ENCODE data around the gene F5. TPM values are rescaled to one million over a fixed set of nuclear protein-coding genes. Genes with fewer than 3 reads are reported as not detected.

F5 gene
- total RNA-seq, 1 experiment from 2014 or later: 0.37 TPM

- TF ChIP-seq REST (IDR thresholded peaks at IDR 0.05; ENCODE audit: low read depth): no peak
- no peak for TF ChIP-seq EZH2 (IDR thresholded peaks at IDR 0.05)
These were observed 100.6 kb downstream of the F5 start, which contains the start of gene SLC19A2 (continued) for GRCh38 chr1:169485431-169486280.

DNA sequence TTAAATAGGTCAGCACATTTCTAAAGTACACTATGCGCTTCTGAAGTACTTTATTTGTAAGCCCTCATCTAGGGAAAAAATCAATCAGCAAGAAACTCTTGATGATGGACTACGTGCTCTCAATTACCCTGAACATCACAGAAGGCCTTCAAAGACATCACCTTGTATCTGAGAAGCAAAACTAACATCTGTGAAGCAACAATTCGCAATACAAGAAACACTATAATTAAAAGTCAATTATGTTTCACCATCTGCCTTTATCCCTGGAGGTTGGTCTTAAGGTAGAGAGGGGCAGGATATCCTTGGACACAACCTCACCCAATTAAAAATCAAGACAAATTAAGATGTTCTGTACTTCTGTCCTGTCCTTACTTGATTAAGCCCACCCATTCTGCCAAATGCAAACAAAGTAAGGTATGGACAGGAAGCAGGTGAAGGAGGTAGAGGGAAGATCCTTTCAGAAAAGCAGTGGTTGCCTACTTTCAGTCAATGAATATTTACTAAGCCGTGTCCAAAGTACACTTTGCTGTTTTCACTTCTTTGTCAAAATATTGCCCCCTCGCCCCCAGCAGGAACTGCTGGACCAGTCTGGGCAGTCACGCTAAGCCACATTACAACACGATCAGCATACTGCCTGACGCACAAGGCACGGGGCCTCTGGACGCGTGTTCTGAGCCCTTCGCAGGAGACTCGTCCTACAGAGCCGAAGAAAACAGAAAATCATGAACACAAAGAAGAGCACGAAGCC, 101.4 kb downstream of the F5 start:
- Histone ChIP-seq H3K9me2 (ENCODE audit: insufficient read depth) (no peaks in the 10 kb centered on the region), H3K9ac (ENCODE audit: low read length) (peak overlapping the region; percentile 85), H3K36me3 (ENCODE audit: control insufficient read depth in 1 of 2, insufficient read depth in 2 of 2, low read length in 2 of 2) (no peaks in the 10 kb centered on the region), H3K4me1 (ENCODE audit: control insufficient read depth in 1 of 2, insufficient read depth in 2 of 2, low read length in 2 of 2) (peaks cover 4 to 23% of the 10 kb centered on the region in 2 experiments; a peak in 3 of 4 replicates), H3K27me3 (ENCODE audit: insufficient read depth, low read length) (no peaks in the 10 kb centered on the region), H3K4me2 (ENCODE audit: low read length) (peak overlapping the region; percentile 93), H3K9me3 (ENCODE audit: control insufficient read depth in 1 of 2, insufficient read depth in 1 of 2, low read depth in 1 of 2, low read length in 2 of 2) (no peaks in the 10 kb centered on the region), H3K79me2 (ENCODE audit: insufficient read depth, low read length) (peaks cover 51% of the 10 kb centered on the region), H3K27ac (ENCODE audit: low read depth, low read length) (peak overlapping the region; percentile 58; the same call in 1 of the 2 replicates), H4K20me1 (ENCODE audit: insufficient read depth) (no peaks in the 10 kb centered on the region; the same call in 1 of the 2 replicates), H3K4me3 (replicated peaks in 1 of 2; ENCODE audit: low read depth in 1 of 2, low read length in 2 of 2) (peak overlapping the region; percentile 68 to 83), H2AFZ (ENCODE audit: low read depth, low read length, poor library complexity, severe bottlenecking) (no peak overlapping the region)
- BruUV-seq (replicated peaks): TSS peak; percentile 43
- intact Hi-C loops (cut with micrococcal nuclease): loop anchor here (5.0 kb wide), 1 partner anchor 42 kb away; no protein-coding TSS in a partner anchor
- CTCF ChIA-PET: interaction anchor here (1.6 kb wide), 1 partner anchor 61 kb away, joined by 4 read pairs; no protein-coding TSS in a partner anchor
- no peak for DNase-seq (ENCODE audit: low read depth, low spot score)
- no peak for TF ChIP-seq ZNF274 (IDR thresholded peaks at IDR 0.05; ENCODE audit: low read depth, low read length)
- TF ChIP-seq SIN3A (IDR thresholded peaks at IDR 0.05; ENCODE audit: low read depth): peak; percentile 23; the same call in 1 of the 2 replicates
- TF ChIP-seq JUND (IDR thresholded peaks at IDR 0.05): no peak
- no peak for TF ChIP-seq ELF1 (IDR thresholded peaks at IDR 0.05; ENCODE audit: borderline replicate concordance, low read depth)
- POLR2A ChIA-PET: interaction anchor here (0.6 to 1.2 kb wide), 2 partner anchors 11 to 14 kb away, joined by 5 read pairs; no protein-coding TSS in a partner anchor
- RAD21 ChIA-PET (ENCODE audit: low non-redundant PET in 1 of 2, low total read pairs in 2 of 2, uncharacterized antibody in 2 of 2, unreplicated experiment in 2 of 2): interaction anchor here in 1 of 2 experiments (0.6 kb wide), 1 partner anchor 49 kb away, joined by 3 read pairs; no protein-coding TSS in a partner anchor
- peak; percentile 36 for ATAC-seq
